Mesothelial cell of epicardium (in vitro differentiated cells): ENCODE data around the gene NFIX. TPM values are rescaled to one million over a fixed set of nuclear protein-coding genes. Genes with fewer than 3 reads are reported as not detected.

Source experiments
- DNase-seq, 2 experiments: peaks; one replicate each; pipeline ENCODE4 v3.0.0; 2021; ENCODE audit warnings: low spot score in 2 of 2; ENCODE audit not compliant: unreplicated experiment in 2 of 2
- H3K27ac Mint-ChIP-seq: 2 replicates; pipeline ENCODE4 v1.8.0; 2021; ENCODE audit warnings: mixed read lengths
- H3K27me3 Mint-ChIP-seq: 2 replicates; pipeline ENCODE4 v1.8.0; 2021; ENCODE audit warnings: low read depth, mixed read lengths
- H3K36me3 Mint-ChIP-seq: 2 replicates; pipeline ENCODE4 v1.8.0; 2021; ENCODE audit warnings: mixed read lengths
- H3K4me1 Mint-ChIP-seq: 2 replicates; pipeline ENCODE4 v1.8.0; 2021; ENCODE audit warnings: mixed read lengths
- H3K4me3 Mint-ChIP-seq: 2 replicates; pipeline ENCODE4 v1.8.0; 2021; ENCODE audit warnings: mild to moderate bottlenecking, moderate library complexity, mixed read lengths
- H3K9me3 Mint-ChIP-seq: 2 replicates; pipeline ENCODE4 v1.8.0; 2021; ENCODE audit warnings: mixed read lengths
- total RNA-seq: library from RNA; stranded (reverse); gene quantifications from 3 replicates; pipeline ENCODE4 v1.2.1, GENCODE V29; 2021
- TF ChIP-seq, protein P1 (sequence below): fragments of 200-600 bp; sonication (generic); IDR thresholded peaks from one replicate; pipeline ENCODE4 v1.5.0; 2021; ENCODE audit warnings: antibody characterized with exemption; ENCODE audit not compliant: unreplicated experiment

The NFIX gene
- total RNA-seq, 1 donor from 2014 or later: 52.4 TPM

DNA sequence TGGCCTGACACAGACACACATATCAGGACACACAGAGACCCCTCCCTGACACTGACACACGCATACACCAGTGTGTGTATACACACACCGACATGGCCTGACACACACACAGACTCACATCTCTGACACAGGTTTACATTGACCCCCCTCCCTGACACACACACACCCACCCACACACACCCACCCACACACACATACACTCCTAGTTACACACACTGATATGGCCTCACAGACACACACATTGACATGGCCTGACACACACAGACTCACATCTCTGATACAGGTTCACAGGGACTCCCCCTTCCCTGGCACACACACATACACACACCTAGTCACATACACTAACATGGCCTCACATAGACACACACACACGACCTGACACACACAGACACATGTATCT, 4.4 kb upstream of the NFIX start:
- H3K27me3 Mint-ChIP-seq: peaks cover 61% of the 10 kb centered on the region
- no peaks in the 10 kb centered on the region for H3K36me3 Mint-ChIP-seq
- no peak for DNase-seq
- H3K4me3 Mint-ChIP-seq: no peak overlapping the region
- H3K9me3 Mint-ChIP-seq: no peaks in the 10 kb centered on the region
- H3K27ac Mint-ChIP-seq: peak overlapping the region; percentile 27
- TF ChIP-seq, protein P1, sequence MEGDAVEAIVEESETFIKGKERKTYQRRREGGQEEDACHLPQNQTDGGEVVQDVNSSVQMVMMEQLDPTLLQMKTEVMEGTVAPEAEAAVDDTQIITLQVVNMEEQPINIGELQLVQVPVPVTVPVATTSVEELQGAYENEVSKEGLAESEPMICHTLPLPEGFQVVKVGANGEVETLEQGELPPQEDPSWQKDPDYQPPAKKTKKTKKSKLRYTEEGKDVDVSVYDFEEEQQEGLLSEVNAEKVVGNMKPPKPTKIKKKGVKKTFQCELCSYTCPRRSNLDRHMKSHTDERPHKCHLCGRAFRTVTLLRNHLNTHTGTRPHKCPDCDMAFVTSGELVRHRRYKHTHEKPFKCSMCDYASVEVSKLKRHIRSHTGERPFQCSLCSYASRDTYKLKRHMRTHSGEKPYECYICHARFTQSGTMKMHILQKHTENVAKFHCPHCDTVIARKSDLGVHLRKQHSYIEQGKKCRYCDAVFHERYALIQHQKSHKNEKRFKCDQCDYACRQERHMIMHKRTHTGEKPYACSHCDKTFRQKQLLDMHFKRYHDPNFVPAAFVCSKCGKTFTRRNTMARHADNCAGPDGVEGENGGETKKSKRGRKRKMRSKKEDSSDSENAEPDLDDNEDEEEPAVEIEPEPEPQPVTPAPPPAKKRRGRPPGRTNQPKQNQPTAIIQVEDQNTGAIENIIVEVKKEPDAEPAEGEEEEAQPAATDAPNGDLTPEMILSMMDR: no peak
- peaks cover 6% of the 10 kb centered on the region for H3K4me1 Mint-ChIP-seq

GRCh38 chr19:12991296-12991695, 4.0 kb upstream of the NFIX start:
- peaks cover 63% of the 10 kb centered on the region for H3K27me3 Mint-ChIP-seq
- H3K9me3 Mint-ChIP-seq: no peaks in the 10 kb centered on the region
- H3K4me1 Mint-ChIP-seq: peaks cover 7% of the 10 kb centered on the region
- TF ChIP-seq, protein P1: no peak
- DNase-seq: no peak
- H3K4me3 Mint-ChIP-seq: no peak overlapping the region
- H3K27ac Mint-ChIP-seq: no peak overlapping the region
- H3K36me3 Mint-ChIP-seq: no peaks in the 10 kb centered on the region

- H3K36me3 Mint-ChIP-seq: no peaks in the 10 kb centered on the region
- peaks cover 63% of the 10 kb centered on the region for H3K27me3 Mint-ChIP-seq
- no peaks in the 10 kb centered on the region for H3K9me3 Mint-ChIP-seq
- peaks cover 12% of the 10 kb centered on the region for H3K4me1 Mint-ChIP-seq
- no peak for DNase-seq
- H3K4me3 Mint-ChIP-seq: no peak overlapping the region
- no peak overlapping the region for H3K27ac Mint-ChIP-seq
- TF ChIP-seq, protein P1: no peak
Measured at GRCh38 chr19:12992729-12993128, 2.5 kb upstream of the NFIX start.

GRCh38 chr19:12993562-12993961, 1.7 kb upstream of the NFIX start:
- DNase-seq: no peak
- H3K27me3 Mint-ChIP-seq: peaks cover 71% of the 10 kb centered on the region

DNA sequence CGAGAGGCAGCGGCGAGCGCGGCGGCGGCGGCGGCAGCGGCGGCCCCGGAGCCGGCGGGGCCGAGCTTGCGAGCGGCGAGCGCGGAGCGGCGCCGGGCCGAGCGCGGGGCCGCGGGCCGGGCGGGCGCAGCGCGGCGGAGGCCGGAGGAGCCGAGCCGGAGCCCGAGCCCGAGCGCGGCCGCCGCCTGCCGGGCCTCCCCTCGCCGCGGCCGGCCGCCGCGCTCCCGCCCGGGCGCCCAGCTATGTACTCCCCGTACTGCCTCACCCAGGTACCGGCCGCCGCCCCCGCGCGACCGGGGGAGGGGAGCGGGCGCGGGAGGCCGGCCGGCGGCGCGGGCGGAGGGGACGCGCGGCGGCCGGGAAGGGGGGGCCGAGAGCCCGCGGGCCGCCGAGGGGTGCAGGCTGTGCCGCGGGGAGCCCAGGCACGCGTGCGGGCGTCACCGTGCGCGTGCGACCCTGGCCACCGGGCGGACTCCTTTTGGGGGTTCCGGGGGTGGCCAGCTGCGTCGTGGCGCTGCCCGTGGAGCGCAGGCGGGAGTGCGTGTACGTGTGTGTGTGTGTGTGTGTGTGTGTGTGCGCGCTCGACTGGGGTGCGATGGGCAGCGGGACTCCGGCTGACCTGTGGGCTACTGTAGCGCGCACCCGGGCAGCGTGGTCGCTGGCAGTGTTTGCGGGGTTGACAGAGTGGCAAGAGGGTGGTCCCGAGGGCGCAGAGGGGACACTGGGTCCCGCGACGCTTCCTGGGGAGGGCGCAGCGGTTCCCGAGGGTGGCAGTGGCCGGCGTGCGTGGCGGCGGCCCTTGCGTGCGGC, 526 bp downstream of the NFIX start:
- peak overlapping the region; percentile 90 for H3K4me3 Mint-ChIP-seq
- H3K36me3 Mint-ChIP-seq: peaks cover 17% of the 10 kb centered on the region
- peaks cover 87% of the 10 kb centered on the region for H3K27me3 Mint-ChIP-seq
- peaks cover 16% of the 10 kb centered on the region for H3K4me1 Mint-ChIP-seq
- H3K27ac Mint-ChIP-seq: no peak overlapping the region
- TF ChIP-seq, protein P1: no peak
- DNase-seq: no peak
- no peaks in the 10 kb centered on the region for H3K9me3 Mint-ChIP-seq

More at GRCh38 chr19:12993562-12993961, 1.7 kb upstream of the NFIX start:
- Mint-ChIP-seq H3K9me3 (no peaks in the 10 kb centered on the region), H3K36me3 (peaks cover 5% of the 10 kb centered on the region), H3K4me1 (peaks cover 16% of the 10 kb centered on the region), H3K27ac (no peak overlapping the region), H3K4me3 (peak overlapping the region; percentile 39)
- TF ChIP-seq, protein P1: no peak
